Measurements from ENCODE around the gene SRPK3.

- TF ChIP-seq EZH2phosphoT487 (IDR thresholded peaks at IDR 0.05; ENCODE audit: borderline replicate concordance, low read length) (no peak), CTCF (IDR thresholded peaks at IDR 0.05; ENCODE audit: low read depth, low read length, poor library complexity, severe bottlenecking) (no peak)
These were observed 42.7 kb upstream of the SRPK3 start for GRCh38 chrX:153738056-153738605.
